PC-9 (cell line): ENCODE measurements around the gene ZNF570. TPM values are rescaled to one million over a fixed set of nuclear protein-coding genes. Genes with fewer than 3 reads are reported as not detected.

Experiments used
- BruUV-seq: library from RNA; stranded (reverse); fragments of 400-500 nt; replicated peaks from 2 replicates; lab custom pipeline; 2021; lab: Mats Ljungman, UMichigan
- CTCF ChIA-PET: fragments of 300-600 bp; sonication (Branson Sonifier 250); formaldehyde crosslinking; loops from one replicate; lab custom pipeline; 2022; ENCODE audit warnings: antibody characterized with exemption; lab: Charles Lee
- POLR2A ChIA-PET: fragments of 300-600 bp; sonication (Branson Sonifier 250); formaldehyde crosslinking; loops from one replicate; lab custom pipeline; 2022; ENCODE audit warnings: antibody characterized with exemption; ENCODE audit not compliant: unreplicated experiment; lab: Charles Lee
- DNase-seq, 2 experiments: peaks; one replicate each; pipeline versions ENCODE4 v3.0.0 to v3.0.0-alpha.2; 2015 to 2022; ENCODE audit warnings: mixed read lengths in 1 of 2
- H2AFZ ChIP-seq: fragments of 200-600 bp; sonication (generic); 2 replicates; pipeline ENCODE4 v1.8.1; 2017; ENCODE audit warnings: antibody characterized with exemption
- H3F3A ChIP-seq: fragments of 200-600 bp; sonication (generic); 2 replicates; pipeline ENCODE4 v1.8.1; 2017; ENCODE audit warnings: antibody characterized with exemption, mild to moderate bottlenecking, low read depth; ENCODE audit not compliant: insufficient read depth
- H3K27ac ChIP-seq: fragments of 200-600 bp; sonication (generic); 2 replicates; pipeline ENCODE4 v1.6.1; 2016; ENCODE audit warnings: mixed run types
- H3K27me3 ChIP-seq: fragments of 200-600 bp; sonication (generic); 2 replicates; pipeline ENCODE4 v1.6.1; 2016; ENCODE audit warnings: low read depth, mixed run types; ENCODE audit not compliant: insufficient read depth
- H3K36me3 ChIP-seq: fragments of 200-600 bp; sonication (generic); 2 replicates; pipeline ENCODE4 v1.6.1; 2016; ENCODE audit warnings: low read depth, mixed run types
- H3K4me1 ChIP-seq: fragments of 200-600 bp; sonication (generic); replicated peaks from 2 replicates; pipeline ENCODE4 v1.6.1; 2016; ENCODE audit warnings: mixed run types; ENCODE audit not compliant: insufficient read depth
- H3K4me2 ChIP-seq: fragments of 200-600 bp; sonication (generic); 2 replicates; pipeline ENCODE4 v1.6.1; 2017; ENCODE audit warnings: mixed run types
- H3K4me3 ChIP-seq: fragments of 200-600 bp; sonication (generic); 2 replicates; pipeline ENCODE4 v1.6.1; 2016; ENCODE audit warnings: mixed run types
- H3K79me2 ChIP-seq: fragments of 200-600 bp; sonication (generic); 2 replicates; pipeline ENCODE4 v1.6.1; 2017; ENCODE audit warnings: low read depth, mixed run types
- H3K9me2 ChIP-seq: fragments of 200-600 bp; sonication (generic); 2 replicates; pipeline ENCODE4 v1.8.1; 2017; ENCODE audit warnings: mild to moderate bottlenecking; ENCODE audit not compliant: insufficient read depth
- H3K9me3 ChIP-seq: fragments of 200-600 bp; sonication (generic); 2 replicates; pipeline ENCODE4 v1.8.1; 2016; ENCODE audit warnings: low read depth; ENCODE audit not compliant: insufficient read depth
- H4K20me1 ChIP-seq: fragments of 200-600 bp; sonication (generic); 2 replicates; pipeline ENCODE4 v1.8.1; 2017; ENCODE audit not compliant: insufficient read depth
- CTCF ChIP-seq: fragments of 200-600 bp; sonication (generic); conservative IDR thresholded peaks from 2 replicates; pipeline ENCODE4 v1.6.1; 2017; ENCODE audit warnings: mixed run types, antibody characterized with exemption, mild to moderate bottlenecking, moderate library complexity
- EZH2 ChIP-seq: fragments of 200-600 bp; sonication (generic); IDR thresholded peaks from 2 replicates; pipeline ENCODE4 v1.8.0; 2017; ENCODE audit warnings: antibody characterized with exemption, low read depth
- intact Hi-C: fragments of 100-400 bp; cut with micrococcal nuclease; formaldehyde crosslinking; loops from one replicate; pipeline ENCODE4 v1.10.0; 2022; ENCODE audit not compliant: unreplicated experiment
- total RNA-seq: library from RNA; stranded (reverse); gene quantifications from 2 replicates; pipeline ENCODE4 v1.2.3, GENCODE V29; 2021

ZNF570 gene
- total RNA-seq, 1 experiment from 2014 or later = 3.6 TPM

- H3K36me3 ChIP-seq = peaks cover 12% of the 10 kb centered on the region; the same call in 1 of the 2 replicates
- no peaks in the 10 kb centered on the region for H3K27me3 ChIP-seq
- BruUV-seq = no TSS peak
- H3K79me2 ChIP-seq = no peaks in the 10 kb centered on the region
- no peaks in the 10 kb centered on the region for H3K4me1 ChIP-seq
- H4K20me1 ChIP-seq = no peaks in the 10 kb centered on the region
- DNase-seq = no peak
- TF ChIP-seq EZH2 = no peak
- TF ChIP-seq CTCF = no peak
- ChIA-PET POLR2A (no interaction called here), CTCF (no interaction called here)
- H3F3A ChIP-seq = no peaks in the 10 kb centered on the region
- no peak overlapping the region for H3K4me2 ChIP-seq
- H3K9me3 ChIP-seq = peaks cover 35% of the 10 kb centered on the region
- intact Hi-C loops = no loop called here
- H3K4me3 ChIP-seq = no peak overlapping the region
- H2AFZ ChIP-seq = no peak overlapping the region
- H3K27ac ChIP-seq = no peak overlapping the region
- H3K9me2 ChIP-seq = no peaks in the 10 kb centered on the region
Observed at GRCh38 chr19:37537391-37537947, 68.3 kb downstream of the ZNF570 start.

Other genes starting within 250 kb of the ZNF570 start
- 2.9 and 3.2 TPM in 2 replicates for gene ZNF527, start 98.3 kb upstream of the ZNF570 start, total RNA-seq
- 1.5 and 3.3 TPM in 2 replicates for gene ZNF569, start 1.9 kb upstream of the ZNF570 start, total RNA-seq
- 5.2 and 7.2 TPM in 2 replicates for gene ZNF793, start 37.6 kb downstream of the ZNF570 start, total RNA-seq
- 2.1 and 2.2 TPM in 2 replicates for gene ZNF571, start 125.4 kb downstream of the ZNF570 start, total RNA-seq
- 0.25 and 0.37 TPM in 2 replicates for gene ZNF540, start 125.5 kb downstream of the ZNF570 start, total RNA-seq
- 7.5 and 8.7 TPM in 2 replicates for gene ZFP30, start 186.1 kb downstream of the ZNF570 start, total RNA-seq